ENCODE results near the gene PTPRM. TPM values are rescaled to one million over a fixed set of nuclear protein-coding genes. Genes with fewer than 3 reads are reported as not detected.

The PTPRM gene
- total and polyA plus RNA-seq, 12 donors = 31.7 to 116 (median 61.2) TPM

- TF ChIP-seq POLR2A (IDR thresholded peaks at IDR 0.05) = no peak
- TF ChIP-seq CTCF (IDR thresholded peaks at IDR 0.05) = no peak
- 82 to 100% (median 94%) methylated on average over 2 of the region's 2 CpGs for WGBS, 4 donors
- intact Hi-C loops (cut with DNase I) = no loop called here
- H3K9me3 ChIP-seq (replicated peaks in 1 of 3) = no peaks in the 10 kb centered on the region
- H3K4me3 ChIP-seq = no peak overlapping the region
- no peaks in the 10 kb centered on the region for H3K4me1 ChIP-seq (replicated peaks in 1 of 2)
- H3K27ac ChIP-seq = no peak overlapping the region
- no peaks in the 10 kb centered on the region for H3K36me3 ChIP-seq (replicated peaks in 1 of 2)
- no peaks in the 10 kb centered on the region for H3K27me3 ChIP-seq
- DNase-seq = no peak
Measured at GRCh38 chr18:8167026-8167425, 599.9 kb downstream of the PTPRM start.

DNA sequence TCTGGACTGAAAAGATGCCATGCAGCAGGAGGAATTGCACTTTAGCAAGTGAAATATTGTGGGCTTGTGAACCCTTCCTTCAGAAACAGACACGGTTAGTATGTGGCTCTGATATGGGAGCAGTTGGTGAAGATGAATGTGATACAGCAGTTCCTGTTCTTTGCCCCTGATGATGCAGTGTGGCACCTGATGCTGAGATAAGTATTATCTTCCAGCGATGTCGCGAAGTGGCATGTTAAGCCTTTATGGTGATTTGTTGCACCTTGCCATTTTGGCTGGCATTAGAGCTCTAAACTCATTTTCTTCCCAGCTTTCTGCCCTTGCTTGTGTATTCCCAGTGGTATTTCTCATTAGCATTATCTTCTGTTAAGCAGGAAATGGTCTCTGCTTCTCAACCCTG is 600.6 kb downstream of the PTPRM start:
- no peaks in the 10 kb centered on the region for H3K9me3 ChIP-seq (replicated peaks in 1 of 3)
- TF ChIP-seq CTCF (IDR thresholded peaks at IDR 0.05) (no peak), POLR2A (IDR thresholded peaks at IDR 0.05) (no peak)
- intact Hi-C loops (cut with DNase I) = no loop called here
- H3K27ac ChIP-seq = no peak overlapping the region
- WGBS, 4 donors = 75 to 89% (median 83%) methylated on average over 4 of the region's 4 CpGs
- no peaks in the 10 kb centered on the region for H3K36me3 ChIP-seq (replicated peaks in 1 of 2)
- H3K4me1 ChIP-seq (replicated peaks in 1 of 2) = no peaks in the 10 kb centered on the region
- H3K27me3 ChIP-seq = no peaks in the 10 kb centered on the region
- DNase-seq = no peak
- H3K4me3 ChIP-seq = no peak overlapping the region

DNA sequence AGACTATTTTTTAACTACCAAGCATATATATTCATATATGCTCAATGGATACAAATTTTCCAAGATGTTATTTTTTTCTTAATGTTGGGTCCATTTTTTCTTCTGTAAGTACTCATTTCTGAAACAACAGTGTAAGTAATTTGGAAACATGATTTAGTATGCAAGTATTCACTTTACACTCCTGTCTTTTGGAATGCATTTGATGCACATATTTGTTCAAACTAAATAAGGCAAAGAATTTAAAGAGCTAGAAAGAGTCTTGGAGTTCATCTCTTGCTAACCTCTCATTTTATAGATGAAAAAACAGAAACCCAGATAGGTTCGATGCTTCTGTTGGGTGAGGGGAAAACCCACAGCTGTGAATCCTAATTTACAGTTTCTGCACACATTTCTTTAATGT is 602.6 kb downstream of the PTPRM start:
- Histone ChIP-seq H3K9me3 (replicated peaks in 1 of 3) (no peaks in the 10 kb centered on the region), H3K36me3 (replicated peaks in 1 of 2) (no peaks in the 10 kb centered on the region), H3K4me1 (replicated peaks in 1 of 2) (no peaks in the 10 kb centered on the region), H3K27me3 (no peaks in the 10 kb centered on the region), H3K4me3 (no peak overlapping the region), H3K27ac (no peak overlapping the region)
- no peak for DNase-seq
- no peak for TF ChIP-seq POLR2A (IDR thresholded peaks at IDR 0.05)
- TF ChIP-seq CTCF (IDR thresholded peaks at IDR 0.05) = no peak
- intact Hi-C loops (cut with DNase I) = no loop called here
- 81 to 89% (median 87%) methylated on average over 1 of the region's 1 CpG for WGBS, 4 donors

DNA sequence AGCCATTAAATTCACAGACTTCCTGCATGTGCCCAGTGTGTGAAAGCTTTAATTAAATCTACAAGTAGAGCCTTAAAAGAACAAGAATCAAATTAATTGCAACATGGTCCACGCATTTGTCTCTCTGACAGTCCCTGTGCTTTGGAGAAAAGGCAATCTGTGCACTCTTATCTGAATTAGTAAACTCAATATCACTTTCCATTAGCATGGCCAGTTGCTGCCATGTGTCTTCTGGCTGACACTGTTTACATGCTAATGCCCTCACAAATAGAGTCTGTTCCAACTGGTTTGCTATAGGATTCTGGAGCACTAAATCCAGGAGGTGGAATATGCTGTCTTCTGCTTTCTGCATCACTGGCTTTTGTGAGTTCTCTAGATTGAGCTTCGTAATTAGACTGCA is 607.7 kb downstream of the PTPRM start:
- DNase-seq = no peak
- no peak overlapping the region for H3K4me3 ChIP-seq
- H3K27me3 ChIP-seq = no peaks in the 10 kb centered on the region
- H3K4me1 ChIP-seq (replicated peaks in 1 of 2) = peaks cover 18 to 25% of the 10 kb centered on the region in 2 donors
- no peaks in the 10 kb centered on the region for H3K9me3 ChIP-seq (replicated peaks in 1 of 3)
- 89 to 98% (median 92%) methylated on average over 2 of the region's 2 CpGs for WGBS, 4 donors
- TF ChIP-seq CTCF (IDR thresholded peaks at IDR 0.05) = no peak
- TF ChIP-seq POLR2A (IDR thresholded peaks at IDR 0.05) = no peak
- intact Hi-C loops (cut with DNase I) = no loop called here
- H3K27ac ChIP-seq = no peak overlapping the region
- H3K36me3 ChIP-seq (replicated peaks in 1 of 2) = no peaks in the 10 kb centered on the region
